MM.1S (cell line): ENCODE data around the gene TMEM235.

Experiments used
- CTCF ChIP-seq: fragments of 300-600 bp; sonication (generic); IDR thresholded peaks from 2 replicates; pipeline ENCODE4 v1.5.1; 2016; ENCODE audit warnings: antibody characterized with exemption, low read length, mixed read lengths
- EZH2 ChIP-seq: fragments of 300-600 bp; sonication (generic); optimal IDR thresholded peaks from 2 replicates; pipeline ENCODE3; 2017; ENCODE audit warnings: low read depth, mild to moderate bottlenecking, antibody characterized with exemption, low read length, mixed read lengths

- TF ChIP-seq CTCF (no peak), EZH2 (no peak)
Observed at GRCh38 chr17:78255029-78255656, 23.7 kb downstream of the TMEM235 start.
